NB4 (cell line): Measurements from ENCODE around the gene PRUNE2.

Experiments used
- CTCF ChIP-seq: IDR thresholded peaks from one replicate; pipeline ENCODE4 v1.5.1; 2012; ENCODE audit warnings: low read depth, low read length
- POLR2A ChIP-seq: IDR thresholded peaks from 2 replicates; pipeline ENCODE4 v1.6.1; 2011; ENCODE audit warnings: mild to moderate bottlenecking; ENCODE audit not compliant: insufficient read length; ENCODE audit errors: extremely low read depth

GRCh38 chr9:76729116-76729515, 176.8 kb downstream of the PRUNE2 start:
- TF ChIP-seq CTCF (no peak), POLR2A (no peak)
